ENCODE data around the gene FOXO1.

The FOXO1 gene

GRCh38 chr13:40571338-40571963 is 95.0 kb downstream of the FOXO1 start:
- no peak for DNase-seq

DNA sequence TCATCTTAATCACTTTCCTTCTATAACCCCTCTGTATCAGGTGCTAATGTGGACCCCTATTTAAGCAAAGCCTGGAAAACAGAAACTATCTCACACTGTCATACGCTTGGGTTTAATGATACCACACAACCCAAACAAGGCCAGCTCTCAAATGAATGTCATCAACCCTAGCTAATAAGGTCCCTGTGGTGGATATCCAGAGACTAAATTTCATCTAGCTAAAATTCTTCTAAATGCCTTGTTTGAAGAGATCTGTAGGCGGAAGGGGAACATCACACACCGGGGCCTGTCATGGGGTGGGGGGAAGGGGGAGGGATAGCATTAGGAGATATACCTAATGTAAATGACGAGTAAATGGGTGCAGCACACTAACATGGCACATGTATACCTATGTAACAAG is 95.5 kb downstream of the FOXO1 start:
- DNase-seq = no peak

DNA sequence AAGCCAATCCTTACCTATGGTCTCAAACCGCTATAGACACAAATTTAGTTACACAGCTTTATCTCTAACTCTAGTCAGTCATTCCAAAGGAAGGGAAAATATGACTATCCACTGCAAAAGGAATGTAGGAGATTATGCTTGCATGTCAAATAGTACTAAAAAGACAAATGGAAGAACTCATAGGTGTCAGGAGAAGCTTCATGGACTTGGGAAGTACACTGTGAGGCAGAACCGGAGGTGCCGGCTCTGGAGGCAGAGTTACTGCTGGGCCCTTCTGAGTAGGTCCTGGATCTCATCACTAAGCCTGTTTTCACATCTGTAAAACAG is 97.5 kb downstream of the FOXO1 start:
- DNase-seq = no peak

DNA sequence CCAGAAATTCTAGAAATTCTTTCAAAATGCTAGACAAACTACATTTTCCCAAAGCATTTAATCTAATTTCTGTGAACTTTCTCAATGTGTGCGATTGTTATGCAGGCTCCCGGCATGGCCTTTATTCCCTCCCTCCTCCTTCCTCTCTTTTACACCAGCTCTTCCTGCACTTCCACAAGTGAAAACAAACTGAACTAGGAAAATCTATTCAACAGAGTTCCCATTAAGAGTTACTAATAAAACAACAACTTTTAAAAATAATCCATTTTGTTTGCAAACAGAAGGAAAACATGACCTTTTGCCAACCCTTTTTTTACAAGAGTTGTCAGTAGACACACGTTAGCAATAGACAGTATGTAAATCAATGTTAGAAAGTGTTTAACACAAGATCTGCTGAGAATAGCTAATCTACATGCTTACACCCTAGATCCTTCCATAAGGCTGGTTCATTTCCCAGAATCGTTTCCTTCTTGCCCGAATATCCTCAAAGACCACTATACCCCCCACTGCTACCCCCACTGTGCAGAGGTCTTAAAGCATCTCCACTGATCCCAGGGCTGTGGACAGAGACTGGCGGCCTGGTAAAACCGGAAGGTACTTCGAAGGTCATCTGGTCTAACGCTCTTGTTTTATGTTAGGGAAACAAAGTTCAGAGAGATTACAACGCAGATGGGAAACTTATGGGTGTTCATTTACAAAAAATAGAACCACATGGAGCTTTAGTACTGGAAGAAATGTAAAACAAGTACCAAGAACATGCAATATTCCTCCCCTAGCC is 98.0 kb downstream of the FOXO1 start:
- DNase-seq = no peak

DNA sequence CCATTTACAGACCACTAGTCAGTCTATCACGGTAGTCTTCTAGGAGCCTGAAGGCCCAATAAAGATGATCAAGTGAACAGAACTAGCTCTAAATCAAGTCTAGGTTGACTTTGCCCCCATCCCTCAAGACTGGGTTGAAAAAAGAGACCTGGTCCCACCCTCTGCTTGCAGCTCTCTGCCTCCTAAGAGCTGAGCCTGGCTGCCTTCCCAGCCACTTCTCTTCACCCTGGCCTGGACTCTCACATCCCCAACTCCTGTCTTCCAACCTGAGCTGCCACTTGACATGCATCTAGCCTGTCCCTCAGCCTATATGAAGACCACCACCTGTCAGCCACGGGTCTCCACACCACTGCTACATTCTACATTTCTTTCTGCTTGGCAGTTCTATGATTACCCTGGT is 99.6 kb downstream of the FOXO1 start:
- DNase-seq = no peak

DNA sequence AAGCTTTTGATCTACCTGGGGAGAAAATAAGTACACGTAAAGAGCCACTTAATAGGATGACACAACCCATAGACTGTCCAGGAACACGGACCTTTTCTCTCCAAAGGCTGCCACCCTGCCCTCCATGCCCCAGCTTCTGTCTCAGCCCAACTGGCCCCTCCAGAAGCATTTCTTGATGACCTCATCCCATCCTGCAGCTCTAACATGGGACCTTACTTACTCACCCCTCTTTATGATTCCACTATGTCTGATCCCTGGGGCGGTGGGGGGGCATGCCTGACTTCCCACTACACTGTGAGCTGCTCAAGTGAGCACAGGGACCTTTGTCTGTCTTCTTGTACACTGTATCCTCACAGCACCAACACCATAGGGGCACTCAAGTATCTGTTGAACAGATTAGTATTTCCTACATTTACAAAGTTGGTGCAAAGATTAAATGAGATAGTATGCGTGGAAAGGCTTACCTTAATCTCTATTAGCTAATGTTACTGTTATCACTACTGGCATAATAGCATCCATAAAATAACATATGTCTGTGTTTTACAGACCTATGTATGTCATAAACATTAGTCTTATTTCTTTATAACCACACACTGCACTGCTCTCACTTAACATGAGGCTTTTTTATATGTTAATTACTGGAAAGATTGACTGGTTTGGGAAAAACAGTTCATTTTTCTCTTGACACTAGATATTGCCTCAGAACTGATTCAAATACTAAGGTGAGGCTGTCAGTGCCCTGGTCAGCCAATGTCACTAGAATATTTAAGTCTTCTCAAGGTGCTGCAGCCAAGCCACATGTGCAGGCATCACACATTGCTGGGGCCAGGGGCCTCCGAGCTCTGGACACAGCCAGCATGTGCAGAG is 100.9 kb downstream of the FOXO1 start:
- no peak for DNase-seq

GRCh38 chr13:40564342-40565001 is 102.0 kb downstream of the FOXO1 start:
- peak; percentile 39 for DNase-seq

DNA sequence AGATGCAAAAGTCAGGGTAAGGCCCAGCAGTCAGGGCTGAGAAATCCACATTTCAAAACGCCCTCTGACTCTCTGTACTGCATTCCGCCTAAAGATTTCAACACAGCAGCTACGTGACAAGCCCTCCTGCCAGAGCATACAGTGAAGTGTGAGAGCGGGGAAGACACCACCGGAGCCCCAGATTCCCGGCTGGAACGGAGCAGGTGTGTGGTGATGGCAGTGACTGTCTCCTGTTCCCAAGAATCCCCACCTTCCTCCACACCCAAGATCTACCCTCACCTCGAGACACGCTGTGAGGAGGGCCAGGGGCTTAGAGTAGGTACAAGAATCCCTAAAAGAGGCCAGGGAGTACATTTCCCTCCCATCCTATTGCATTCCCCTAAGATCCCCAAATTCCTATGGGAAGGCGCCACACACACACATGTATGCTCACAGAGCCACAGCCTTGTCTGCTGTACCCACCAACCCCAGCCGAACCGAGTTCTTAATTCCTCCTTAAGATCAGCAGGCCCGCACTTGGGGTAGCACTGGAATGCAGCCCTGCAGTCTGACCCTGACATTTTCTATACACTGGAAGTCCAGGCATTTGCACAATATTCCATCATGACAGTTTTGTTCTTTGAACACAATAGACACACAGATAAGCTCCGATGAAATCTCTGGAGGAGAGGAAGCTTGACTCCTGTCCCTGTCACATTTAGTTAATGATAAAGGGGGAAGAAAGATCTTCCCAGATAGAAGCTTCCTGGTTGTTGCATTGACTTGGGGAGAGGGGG is 102.9 kb downstream of the FOXO1 start:
- DNase-seq = peak; percentile 25

- peak; percentile 42 for DNase-seq
These were observed 103.5 kb downstream of the FOXO1 start for GRCh38 chr13:40562975-40563349.

- DNase-seq = no peak
These were observed 106.5 kb downstream of the FOXO1 start for GRCh38 chr13:40559915-40560314.

- peak; percentile 50 for DNase-seq
These were observed 107.8 kb downstream of the FOXO1 start for GRCh38 chr13:40558656-40559055.

DNA sequence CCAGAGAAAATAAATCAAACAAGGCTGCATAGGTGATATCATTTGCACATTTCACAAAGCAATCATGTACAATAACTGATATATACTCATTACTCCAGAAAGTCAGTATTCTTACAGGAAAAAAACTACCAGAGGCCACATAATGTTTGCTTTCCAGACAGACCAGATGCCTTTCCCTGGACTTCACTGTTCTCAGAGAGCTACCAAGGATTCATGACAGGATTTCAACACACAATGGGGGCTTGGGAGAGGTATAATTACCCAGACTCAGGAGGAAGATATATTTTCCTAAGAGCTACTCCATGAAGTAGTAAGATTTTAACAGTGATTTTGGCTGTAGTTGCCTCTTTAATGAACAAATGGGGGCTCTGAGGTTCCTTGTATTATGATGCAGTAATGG is 110.0 kb downstream of the FOXO1 start:
- no peak for DNase-seq

DNA sequence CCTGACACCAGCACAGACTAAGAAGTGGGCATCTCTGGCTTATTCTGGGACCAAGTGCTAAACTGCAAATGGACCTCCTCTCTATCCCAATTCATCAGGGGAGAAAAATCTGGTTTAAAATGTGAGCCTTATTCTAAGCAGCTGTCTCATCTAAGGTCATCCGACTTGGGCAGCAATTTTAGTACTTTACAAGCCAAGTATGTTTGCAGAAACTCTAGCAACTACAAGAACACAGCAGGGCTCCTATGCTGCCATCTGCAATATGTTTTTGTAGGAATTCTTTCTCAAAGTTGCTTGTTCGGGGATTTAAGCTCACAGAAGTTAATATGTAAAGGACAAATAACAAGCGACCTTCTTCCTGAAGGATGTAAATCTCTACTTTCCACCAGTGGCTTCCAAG is 113.1 kb downstream of the FOXO1 start:
- DNase-seq = no peak

- no peak for DNase-seq
These were observed 113.5 kb downstream of the FOXO1 start for GRCh38 chr13:40552895-40553294.

- DNase-seq = no peak
These were observed 116.3 kb downstream of the FOXO1 start for GRCh38 chr13:40550130-40550529.

DNA sequence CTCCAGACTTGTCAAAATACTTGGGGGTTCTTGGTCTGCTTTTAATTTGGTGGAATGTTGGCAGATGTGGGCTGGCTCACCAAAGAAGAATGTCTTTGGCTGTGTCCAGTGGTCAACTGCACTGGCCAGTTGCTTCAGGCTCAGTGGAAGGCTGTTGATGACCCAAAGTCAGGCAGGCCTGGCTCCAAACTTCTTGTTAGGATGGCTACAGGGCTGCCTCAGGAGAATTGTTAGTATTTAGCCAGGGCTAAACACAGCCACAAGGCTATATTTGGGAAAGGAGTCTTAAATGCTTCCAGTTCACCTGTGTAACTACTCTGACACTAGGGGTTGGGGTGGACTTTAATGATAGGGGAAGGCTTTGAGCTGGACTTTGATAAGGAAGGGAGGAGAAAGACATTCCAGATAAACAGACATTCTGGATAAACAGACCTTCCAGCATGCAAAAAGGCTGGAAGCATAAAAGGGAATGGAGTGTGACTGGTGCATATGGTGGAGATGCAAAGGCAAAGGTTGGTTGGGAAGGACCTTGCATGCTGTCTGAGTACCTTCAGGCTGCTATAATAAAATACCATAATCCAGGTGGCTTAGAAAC is 116.8 kb downstream of the FOXO1 start:
- DNase-seq = no peak

- no peak for DNase-seq
These were observed 118.7 kb downstream of the FOXO1 start for GRCh38 chr13:40547591-40548315.

GRCh38 chr13:40546047-40546446 is 120.4 kb downstream of the FOXO1 start:
- DNase-seq = no peak

DNA sequence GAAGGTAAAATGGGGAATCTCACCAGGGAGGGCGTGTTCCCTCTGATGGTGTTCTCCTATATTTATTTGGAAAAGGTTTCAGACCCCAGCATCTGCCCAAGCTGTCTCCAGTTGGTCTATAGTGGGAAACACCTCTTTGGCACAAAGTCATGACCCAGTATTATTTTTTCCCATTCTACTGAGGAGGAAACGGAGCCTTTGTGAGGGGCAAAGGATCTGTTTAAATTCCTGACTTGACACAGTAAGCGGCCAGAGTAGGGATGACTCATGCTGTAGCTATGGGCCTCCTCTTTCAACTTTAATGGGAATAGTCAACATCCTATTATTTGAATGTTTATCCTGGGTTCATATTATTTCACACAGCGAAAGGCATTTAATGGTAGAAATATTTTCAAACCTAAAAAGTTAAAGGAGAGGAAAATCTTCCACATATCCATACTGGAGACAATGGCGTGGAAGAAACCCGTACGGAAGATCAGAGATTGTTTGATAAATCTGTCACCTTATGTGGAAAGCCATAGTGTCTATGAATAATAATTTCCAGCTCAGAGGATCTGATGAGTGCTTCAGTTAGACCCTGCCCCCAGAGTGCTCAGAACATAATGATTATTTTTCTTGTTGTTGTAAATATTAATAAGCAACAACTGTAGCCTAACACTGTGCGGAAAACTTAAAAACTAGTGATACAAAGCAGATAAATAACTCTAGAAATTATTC is 126.0 kb downstream of the FOXO1 start:
- DNase-seq = no peak

- DNase-seq = no peak
These were observed 126.7 kb downstream of the FOXO1 start for GRCh38 chr13:40539576-40540327.

Data from GF-D8 (cell line).